HEK293 (cell line): ENCODE data around the gene TBC1D16.

ENCODE experiments used
- GLIS2 ChIP-seq: fragments of 450-650 bp; formaldehyde crosslinking; IDR thresholded peaks from 2 replicates; pipeline ENCODE4 v1.5.1; 2016; ENCODE audit warnings: missing biosample characterization, missing genetic modification characterization
- OVOL3 ChIP-seq: fragments of 450-650 bp; formaldehyde crosslinking; IDR thresholded peaks from 2 replicates; pipeline ENCODE4 v1.5.1; 2016; ENCODE audit warnings: missing biosample characterization, missing genetic modification characterization
- ZBTB1 ChIP-seq: fragments of 450-650 bp; formaldehyde crosslinking; IDR thresholded peaks from 2 replicates; pipeline ENCODE4 v1.5.1; 2016; ENCODE audit warnings: missing biosample characterization, missing genetic modification characterization
- ZBTB7A ChIP-seq: fragments of 450-650 bp; formaldehyde crosslinking; IDR thresholded peaks from 2 replicates; pipeline ENCODE4 v1.5.1; 2016; ENCODE audit warnings: low read depth, missing biosample characterization, missing genetic modification characterization
- ZFP3 ChIP-seq: fragments of 450-650 bp; formaldehyde crosslinking; IDR thresholded peaks from 2 replicates; pipeline ENCODE4 v1.5.1; 2016; ENCODE audit warnings: low read depth, missing biosample characterization, missing genetic modification characterization
- ZIC2 ChIP-seq: fragments of 450-650 bp; formaldehyde crosslinking; IDR thresholded peaks from 2 replicates; pipeline ENCODE4 v1.5.1; 2016; ENCODE audit warnings: missing biosample characterization, missing genetic modification characterization
- ZNF121 ChIP-seq: fragments of 450-650 bp; formaldehyde crosslinking; IDR thresholded peaks from 2 replicates; pipeline ENCODE4 v1.5.1; 2016; ENCODE audit warnings: missing biosample characterization, missing genetic modification characterization
- ZNF585B ChIP-seq: fragments of 450-650 bp; formaldehyde crosslinking; IDR thresholded peaks from 2 replicates; pipeline ENCODE4 v1.5.1; 2016; ENCODE audit warnings: missing biosample characterization, missing genetic modification characterization
- TF ChIP-seq, protein P1 (sequence below): fragments of 450-650 bp; formaldehyde crosslinking; IDR thresholded peaks from 2 replicates; pipeline ENCODE4 v1.5.1; 2016; ENCODE audit warnings: missing biosample characterization, missing genetic modification characterization
- TF ChIP-seq, protein P2 (sequence below): fragments of 450-650 bp; formaldehyde crosslinking; IDR thresholded peaks from 2 replicates; pipeline ENCODE4 v1.5.1; 2016; ENCODE audit warnings: missing biosample characterization, missing genetic modification characterization
- TF ChIP-seq, protein P3 (sequence below): fragments of 450-650 bp; formaldehyde crosslinking; IDR thresholded peaks from 2 replicates; pipeline ENCODE4 v1.5.1; 2016; ENCODE audit warnings: missing biosample characterization, missing genetic modification characterization

DNA sequence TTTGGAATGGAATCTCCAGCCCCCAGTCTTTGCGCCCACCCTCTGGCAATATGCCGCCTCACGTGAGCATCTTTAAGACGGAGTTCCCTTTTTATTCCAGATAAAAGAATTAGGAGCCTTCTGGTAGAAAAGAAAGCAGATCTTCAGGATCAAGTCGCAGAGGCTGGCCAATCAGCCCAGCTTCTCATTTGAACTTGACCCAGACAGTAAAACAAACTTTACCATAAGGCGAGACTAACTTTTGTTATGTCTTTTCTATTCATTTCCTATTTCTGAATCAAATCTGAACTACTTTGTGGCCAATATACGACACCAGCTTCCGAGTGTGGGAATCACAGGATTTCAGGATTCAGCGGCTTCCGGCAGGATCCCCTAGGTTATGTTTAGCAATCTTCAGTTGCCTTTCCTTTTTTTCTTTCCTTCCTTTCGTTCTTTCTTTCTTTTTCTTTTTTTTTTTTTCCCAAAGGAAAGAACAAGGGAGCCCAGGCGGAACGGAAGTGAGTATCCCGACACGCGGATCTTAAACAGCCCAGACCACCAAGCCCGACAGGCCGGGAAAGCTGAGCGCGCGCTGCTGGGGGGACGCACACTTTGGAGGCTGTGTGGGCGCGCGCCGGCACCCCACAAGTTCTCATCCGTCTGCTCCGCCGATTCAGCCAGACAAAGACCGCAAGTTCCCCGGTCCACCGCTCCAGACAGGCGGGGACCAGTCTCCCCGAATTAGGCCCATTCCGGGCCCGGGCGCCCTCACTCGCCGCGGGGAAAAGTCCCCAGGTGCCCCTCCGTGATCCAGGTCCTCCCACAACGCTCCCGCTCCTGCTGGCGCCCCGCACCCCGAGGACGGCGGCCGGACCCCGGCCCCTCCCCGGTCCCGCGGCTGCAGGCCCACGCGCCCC, 633 bp downstream of the TBC1D16 start:
- TF ChIP-seq, protein P1, sequence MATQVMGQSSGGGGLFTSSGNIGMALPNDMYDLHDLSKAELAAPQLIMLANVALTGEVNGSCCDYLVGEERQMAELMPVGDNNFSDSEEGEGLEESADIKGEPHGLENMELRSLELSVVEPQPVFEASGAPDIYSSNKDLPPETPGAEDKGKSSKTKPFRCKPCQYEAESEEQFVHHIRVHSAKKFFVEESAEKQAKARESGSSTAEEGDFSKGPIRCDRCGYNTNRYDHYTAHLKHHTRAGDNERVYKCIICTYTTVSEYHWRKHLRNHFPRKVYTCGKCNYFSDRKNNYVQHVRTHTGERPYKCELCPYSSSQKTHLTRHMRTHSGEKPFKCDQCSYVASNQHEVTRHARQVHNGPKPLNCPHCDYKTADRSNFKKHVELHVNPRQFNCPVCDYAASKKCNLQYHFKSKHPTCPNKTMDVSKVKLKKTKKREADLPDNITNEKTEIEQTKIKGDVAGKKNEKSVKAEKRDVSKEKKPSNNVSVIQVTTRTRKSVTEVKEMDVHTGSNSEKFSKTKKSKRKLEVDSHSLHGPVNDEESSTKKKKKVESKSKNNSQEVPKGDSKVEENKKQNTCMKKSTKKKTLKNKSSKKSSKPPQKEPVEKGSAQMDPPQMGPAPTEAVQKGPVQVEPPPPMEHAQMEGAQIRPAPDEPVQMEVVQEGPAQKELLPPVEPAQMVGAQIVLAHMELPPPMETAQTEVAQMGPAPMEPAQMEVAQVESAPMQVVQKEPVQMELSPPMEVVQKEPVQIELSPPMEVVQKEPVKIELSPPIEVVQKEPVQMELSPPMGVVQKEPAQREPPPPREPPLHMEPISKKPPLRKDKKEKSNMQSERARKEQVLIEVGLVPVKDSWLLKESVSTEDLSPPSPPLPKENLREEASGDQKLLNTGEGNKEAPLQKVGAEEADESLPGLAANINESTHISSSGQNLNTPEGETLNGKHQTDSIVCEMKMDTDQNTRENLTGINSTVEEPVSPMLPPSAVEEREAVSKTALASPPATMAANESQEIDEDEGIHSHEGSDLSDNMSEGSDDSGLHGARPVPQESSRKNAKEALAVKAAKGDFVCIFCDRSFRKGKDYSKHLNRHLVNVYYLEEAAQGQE (tag by site-specific recombination) = no peak
- no peak for TF ChIP-seq ZFP3 (tag by site-specific recombination)
- TF ChIP-seq ZIC2 = no peak
- peak; percentile 71 for TF ChIP-seq GLIS2 (tag by site-specific recombination)
- TF ChIP-seq, protein P2, sequence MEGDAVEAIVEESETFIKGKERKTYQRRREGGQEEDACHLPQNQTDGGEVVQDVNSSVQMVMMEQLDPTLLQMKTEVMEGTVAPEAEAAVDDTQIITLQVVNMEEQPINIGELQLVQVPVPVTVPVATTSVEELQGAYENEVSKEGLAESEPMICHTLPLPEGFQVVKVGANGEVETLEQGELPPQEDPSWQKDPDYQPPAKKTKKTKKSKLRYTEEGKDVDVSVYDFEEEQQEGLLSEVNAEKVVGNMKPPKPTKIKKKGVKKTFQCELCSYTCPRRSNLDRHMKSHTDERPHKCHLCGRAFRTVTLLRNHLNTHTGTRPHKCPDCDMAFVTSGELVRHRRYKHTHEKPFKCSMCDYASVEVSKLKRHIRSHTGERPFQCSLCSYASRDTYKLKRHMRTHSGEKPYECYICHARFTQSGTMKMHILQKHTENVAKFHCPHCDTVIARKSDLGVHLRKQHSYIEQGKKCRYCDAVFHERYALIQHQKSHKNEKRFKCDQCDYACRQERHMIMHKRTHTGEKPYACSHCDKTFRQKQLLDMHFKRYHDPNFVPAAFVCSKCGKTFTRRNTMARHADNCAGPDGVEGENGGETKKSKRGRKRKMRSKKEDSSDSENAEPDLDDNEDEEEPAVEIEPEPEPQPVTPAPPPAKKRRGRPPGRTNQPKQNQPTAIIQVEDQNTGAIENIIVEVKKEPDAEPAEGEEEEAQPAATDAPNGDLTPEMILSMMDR (tag by site-specific recombination) = no peak
- no peak for TF ChIP-seq ZBTB1 (tag by site-specific recombination)
- no peak for TF ChIP-seq ZNF585B (tag by site-specific recombination)
- TF ChIP-seq, protein P3, sequence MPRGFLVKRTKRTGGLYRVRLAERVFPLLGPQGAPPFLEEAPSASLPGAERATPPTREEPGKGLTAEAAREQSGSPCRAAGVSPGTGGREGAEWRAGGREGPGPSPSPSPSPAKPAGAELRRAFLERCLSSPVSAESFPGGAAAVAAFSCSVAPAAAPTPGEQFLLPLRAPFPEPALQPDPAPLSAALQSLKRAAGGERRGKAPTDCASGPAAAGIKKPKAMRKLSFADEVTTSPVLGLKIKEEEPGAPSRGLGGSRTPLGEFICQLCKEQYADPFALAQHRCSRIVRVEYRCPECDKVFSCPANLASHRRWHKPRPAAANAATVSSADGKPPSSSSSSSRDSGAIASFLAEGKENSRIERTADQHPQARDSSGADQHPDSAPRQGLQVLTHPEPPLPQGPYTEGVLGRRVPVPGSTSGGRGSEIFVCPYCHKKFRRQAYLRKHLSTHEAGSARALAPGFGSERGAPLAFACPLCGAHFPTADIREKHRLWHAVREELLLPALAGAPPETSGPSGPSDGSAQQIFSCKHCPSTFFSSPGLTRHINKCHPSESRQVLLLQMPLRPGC (tag by site-specific recombination) = no peak
- no peak for TF ChIP-seq ZNF121 (tag by site-specific recombination)
- no peak for TF ChIP-seq ZBTB7A (tag by site-specific recombination)
- no peak for TF ChIP-seq OVOL3
